ENCODE measurements around the gene ATF6B.
A peak's percentile ranks its signal among the peaks of the same experiment; 100 is the strongest.
"Not testable (repeated sequence)": the region's sequence is repeated elsewhere in the genome, so short reads cannot be mapped to it uniquely, and the experiment has no call there.

Gene ATF6B

DNA sequence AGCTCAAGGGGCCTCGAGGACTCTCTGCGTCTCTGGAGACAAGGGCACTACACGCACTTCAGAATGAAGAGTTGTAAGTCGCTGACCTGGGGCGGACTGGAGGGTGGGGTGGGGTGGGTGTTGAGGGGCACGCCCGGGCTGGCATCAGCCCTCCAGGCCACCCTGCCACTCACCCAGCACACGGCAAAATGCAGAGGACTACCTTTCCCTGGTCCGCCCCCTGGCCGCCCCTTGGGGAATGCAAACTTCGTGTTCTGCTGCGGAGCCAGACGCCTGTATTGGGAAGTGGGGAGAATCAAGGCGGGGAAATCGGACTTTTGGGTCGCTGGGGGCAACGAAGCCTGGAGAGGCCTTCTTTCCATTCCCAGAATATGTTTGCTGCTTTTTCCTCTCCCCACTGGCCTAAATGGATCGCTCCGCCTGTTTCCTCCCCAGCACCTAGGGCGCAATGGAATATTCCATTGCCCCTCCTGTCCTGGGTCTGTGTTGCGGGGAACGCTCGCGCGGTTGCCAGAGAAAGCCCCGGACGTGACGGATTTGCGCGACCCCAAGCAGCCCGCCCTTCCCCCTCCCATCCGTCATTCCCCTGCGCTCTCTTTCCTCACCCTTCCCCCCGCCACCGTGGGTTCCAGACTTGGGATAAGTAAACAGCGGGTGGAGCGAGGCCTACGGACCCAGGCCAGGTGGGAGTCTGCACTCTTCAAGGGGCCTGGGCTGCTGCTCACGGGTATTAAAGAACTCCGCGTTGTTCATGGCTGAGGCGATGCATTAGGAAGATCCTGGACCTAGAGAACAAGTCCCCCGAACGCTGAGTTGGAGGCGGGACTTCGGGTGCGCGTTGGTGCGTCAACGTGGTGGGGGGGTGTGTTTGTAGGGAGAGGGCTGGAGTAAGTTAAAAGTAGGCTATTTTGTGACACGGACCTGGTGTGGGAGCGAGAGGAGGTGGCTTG lies 25.8 kb upstream of the ATF6B start, which contains the start of gene PPT2:
Gene PPT2, plus strand, starts transcription at position 578 of the 950 bp plus-strand sequence. CDS start 454 bp downstream, outside the sequence.
- DNase-seq, result peak; percentile 67

- no peak for DNase-seq
Measured at GRCh38 chr6:32152769-32153563, 24.9 kb upstream of the ATF6B start.

- no peak for DNase-seq
Measured at GRCh38 chr6:32151863-32152768, 24.1 kb upstream of the ATF6B start, which contains the start of gene PRRT1. TSS of gene PRRT1 (minus strand) at chr6:32151939. CDS start at chr6:32151827, 112 bp downstream.

DNA sequence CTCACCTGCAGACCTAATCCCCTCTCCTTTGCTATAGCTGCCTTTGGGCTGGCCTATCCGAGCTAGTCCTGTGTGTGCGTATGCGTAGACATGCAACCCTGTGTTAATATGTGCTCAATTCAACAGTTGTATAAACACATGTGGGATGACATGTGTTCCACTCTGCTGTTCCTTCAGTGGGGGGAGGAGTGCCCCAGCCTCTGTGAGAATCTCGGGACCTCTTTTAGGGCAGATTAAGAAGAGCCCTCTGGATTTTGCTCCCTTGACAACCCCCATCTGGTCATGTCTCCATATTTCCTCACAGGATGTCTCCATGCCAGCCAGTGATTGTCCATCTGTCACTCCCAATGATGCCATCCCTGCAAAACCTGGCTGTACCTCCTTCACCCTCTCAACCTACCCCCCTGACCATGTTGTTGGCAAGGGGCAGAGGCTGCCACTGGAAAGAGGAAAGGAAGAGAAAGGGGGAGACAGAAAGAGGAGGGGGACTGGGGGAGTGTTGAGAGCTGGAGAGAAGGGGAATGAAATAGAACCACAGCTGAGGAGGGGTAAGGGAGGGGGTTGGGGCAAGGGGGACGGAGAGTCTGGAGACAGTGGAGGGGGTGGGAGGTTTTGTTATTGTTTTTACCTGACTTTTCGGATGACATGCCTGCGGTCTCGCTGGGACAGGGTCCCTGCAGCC lies 23.3 kb upstream of the ATF6B start:
- DNase-seq, result no peak

- DNase-seq, result no peak
Measured at GRCh38 chr6:32149932-32150870, 22.2 kb upstream of the ATF6B start.

DNA sequence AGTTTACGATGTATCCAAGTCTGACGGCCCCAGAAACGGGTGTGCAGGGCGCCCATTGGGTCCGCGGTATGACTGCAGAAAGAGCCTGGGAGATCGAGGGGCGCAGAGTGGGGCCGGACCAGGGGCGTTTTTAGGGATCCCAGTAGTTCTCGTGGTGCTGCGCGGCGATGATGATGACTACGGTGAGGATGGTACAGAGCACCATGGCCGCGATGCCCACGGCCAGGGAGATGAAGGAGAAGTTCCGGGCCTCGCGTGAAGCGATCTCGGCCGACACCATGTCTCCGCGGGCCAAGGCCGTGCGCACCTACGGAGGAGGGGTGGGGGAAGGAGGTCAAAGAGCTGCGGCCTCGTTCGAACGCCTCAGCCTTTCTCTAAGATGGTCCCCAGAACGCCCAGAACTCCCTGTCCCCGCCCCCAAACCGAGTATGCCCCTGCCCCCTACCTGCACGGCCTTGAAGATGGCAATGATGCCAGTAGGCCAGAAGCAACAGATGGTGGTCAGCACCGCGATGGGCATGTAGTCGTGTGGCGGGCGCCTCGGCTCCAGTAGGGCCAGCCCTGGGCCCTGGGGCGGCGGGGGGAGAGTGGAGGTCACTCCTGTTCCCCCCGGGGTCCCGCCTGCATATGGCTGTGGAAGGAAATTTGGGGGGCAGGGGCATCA lies 21.2 kb upstream of the ATF6B start:
- DNase-seq, result no peak

DNA sequence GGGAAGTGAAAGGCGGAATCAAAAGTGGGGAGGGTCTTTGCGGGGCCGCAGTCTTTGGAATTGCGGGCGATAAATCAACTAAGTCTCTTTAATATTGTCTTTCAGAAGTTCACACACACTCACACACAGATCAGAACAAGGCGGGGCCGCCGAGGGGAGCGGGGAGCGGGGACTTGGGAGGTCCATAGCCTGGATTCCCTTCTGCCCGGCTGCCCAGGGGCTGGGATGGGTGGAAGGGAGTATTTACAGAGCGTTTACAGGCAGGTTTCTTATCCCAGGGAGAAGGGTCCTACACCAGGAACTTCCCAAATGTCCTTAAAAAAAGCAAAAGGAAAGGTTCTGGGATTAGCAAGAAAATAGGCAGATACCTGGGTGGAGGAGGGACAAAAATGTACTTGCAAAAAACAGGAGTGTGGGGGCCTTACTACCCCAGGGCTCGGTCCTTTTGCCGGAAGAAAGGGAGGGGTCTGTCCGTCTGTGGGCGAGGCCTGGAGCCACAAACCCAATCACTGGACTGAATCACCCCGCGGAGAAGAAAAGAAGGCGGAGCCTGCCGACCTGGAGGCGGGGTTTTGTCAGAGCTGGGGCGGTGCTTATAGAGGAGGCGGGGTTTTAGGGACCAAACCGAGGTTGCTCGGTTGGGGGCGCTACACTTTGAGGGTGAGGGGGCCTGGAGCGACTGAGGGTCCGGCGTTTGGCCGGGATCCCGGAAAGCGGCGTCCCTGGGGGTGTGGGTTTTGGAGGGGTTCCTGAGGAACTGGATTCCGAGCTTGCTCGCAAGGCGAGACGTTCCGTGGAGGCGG lies 20.4 kb upstream of the ATF6B start:
- DNase-seq, result peak; percentile 55

GRCh38 chr6:32147401-32148132 lies 19.5 kb upstream of the ATF6B start:
- DNase-seq, result no peak

GRCh38 chr6:32146687-32147086 lies 18.6 kb upstream of the ATF6B start:
- no peak for DNase-seq

DNA sequence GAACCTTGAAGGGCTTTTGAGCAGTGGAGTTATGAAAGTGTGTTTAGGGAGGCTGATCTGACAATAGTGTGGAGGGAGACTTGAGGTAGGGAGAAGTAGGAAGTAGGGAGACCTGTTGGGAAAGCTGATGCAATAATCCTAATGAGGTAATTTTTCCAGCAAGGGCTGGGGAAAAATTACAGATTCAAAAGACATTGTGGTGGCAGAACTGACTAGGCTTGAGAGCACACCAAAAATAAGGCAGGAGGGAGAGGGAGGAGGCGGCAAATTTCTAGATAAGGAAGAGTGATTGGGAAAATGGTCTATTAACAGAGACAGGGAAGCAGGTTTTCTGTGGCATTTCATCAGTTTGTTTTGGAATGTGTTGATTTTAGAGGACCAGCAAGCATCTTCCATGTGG lies 18.2 kb upstream of the ATF6B start:
- DNase-seq, result no peak

GRCh38 chr6:32144238-32144637 lies 16.2 kb upstream of the ATF6B start:
- DNase-seq, result not testable (repeated sequence)

DNA sequence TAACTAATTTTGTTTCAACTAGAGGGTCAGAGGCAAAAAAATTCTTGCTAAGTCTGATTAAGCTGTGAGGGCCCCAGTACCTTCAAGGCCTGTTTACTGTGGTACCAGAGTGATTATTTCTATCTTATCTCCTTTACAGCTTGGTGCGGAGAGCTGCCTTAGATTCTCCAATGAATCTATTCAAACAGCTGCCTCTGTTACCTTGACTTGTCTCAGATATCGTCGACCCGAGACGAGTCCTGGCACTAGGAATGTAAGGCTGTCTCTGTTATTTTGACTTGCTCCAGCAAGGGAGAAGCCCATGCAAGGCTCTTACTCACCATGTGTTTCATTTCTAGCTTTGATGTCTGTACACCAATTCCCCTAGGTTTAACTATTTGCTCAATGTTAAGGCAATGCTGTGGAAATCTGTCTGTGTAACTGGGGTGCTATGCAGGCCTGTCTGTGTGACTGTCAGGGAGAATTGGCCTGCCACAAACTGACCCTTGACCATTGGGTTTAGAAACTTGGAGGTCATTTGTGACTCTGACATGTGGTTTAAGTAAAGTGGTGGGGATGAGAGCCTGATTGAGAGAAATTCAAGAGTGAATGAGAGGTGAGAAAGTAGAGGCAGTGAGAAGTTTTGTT lies 12.5 kb upstream of the ATF6B start:
- DNase-seq, result no peak

DNA sequence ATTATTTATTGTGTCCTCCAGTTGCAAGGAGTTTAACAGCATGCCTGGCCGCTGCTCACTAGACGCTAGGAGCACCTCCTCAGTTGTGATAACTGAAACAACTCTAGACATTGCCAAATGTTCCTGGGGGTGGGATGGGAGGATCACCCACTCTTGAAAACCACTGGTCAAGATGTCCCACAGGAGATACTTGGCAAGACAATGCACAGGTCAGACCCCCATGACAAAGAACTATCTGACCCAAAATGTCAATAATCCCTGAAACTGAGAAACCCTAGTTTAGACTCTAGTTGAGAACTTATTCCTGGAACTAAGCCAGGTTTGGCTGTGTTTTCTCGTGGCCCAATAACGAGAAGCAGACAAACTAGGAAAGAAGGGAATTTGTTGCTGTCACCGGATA lies 11.5 kb upstream of the ATF6B start:
- no peak for DNase-seq

DNA sequence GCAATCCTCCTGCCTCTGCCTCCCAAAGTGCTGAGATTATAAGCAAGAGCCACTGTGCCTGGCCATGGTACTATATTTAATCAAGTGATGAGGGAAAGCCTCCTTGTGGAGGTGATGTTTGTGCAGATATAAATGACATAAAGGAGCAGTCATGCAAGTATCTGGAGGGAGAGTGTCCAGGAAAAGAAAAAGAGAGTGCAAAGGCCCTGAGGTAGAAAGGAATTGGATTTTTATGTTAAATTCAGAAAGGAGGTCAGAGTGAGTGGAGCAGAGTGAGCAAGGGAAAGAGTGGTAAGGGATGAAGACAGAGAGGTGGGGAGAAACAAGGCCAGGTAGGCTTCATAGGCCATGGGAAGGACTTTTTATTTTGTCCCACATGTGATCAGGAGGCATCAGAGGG lies 9.4 kb upstream of the ATF6B start:
- no peak for DNase-seq

DNA sequence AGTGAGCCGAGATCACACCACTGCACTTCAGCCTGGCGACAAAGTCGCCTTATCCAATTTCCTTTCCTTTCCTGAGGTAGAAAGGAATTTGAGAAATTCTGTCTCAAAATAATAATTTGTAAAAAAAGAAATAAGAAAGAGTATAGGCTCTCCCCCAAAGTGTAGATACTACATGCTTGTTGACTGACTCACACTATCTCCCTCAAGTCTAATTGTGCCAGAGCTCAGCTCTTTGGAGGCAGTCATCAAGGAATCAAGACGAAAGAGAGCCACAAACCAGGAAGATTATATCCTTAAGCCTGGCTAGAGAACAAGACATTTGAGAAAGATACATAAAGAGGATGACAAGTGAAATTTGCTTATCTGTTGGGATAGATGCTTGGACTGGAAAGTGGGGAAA lies 5.7 kb upstream of the ATF6B start:
- DNase-seq, result no peak

DNA sequence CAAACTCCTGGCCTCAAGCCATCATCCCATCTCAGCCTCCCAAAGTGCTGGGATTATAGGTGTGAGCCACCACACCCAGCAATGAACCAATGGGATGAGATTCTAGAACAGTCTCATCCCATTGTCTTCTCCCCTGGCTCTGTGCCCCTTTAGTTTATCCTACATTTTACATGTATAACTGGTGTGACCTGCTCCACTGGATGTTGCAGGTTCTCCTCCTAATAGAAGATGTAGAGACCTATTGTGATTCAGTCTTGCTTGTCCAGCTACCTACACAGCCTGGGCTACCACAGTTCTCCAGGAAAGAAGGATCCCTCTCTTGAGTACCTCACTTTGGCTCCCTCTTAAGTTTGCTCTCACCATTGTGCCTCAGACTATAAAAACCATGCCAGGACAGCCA lies 4.1 kb upstream of the ATF6B start:
- no peak for DNase-seq

DNA sequence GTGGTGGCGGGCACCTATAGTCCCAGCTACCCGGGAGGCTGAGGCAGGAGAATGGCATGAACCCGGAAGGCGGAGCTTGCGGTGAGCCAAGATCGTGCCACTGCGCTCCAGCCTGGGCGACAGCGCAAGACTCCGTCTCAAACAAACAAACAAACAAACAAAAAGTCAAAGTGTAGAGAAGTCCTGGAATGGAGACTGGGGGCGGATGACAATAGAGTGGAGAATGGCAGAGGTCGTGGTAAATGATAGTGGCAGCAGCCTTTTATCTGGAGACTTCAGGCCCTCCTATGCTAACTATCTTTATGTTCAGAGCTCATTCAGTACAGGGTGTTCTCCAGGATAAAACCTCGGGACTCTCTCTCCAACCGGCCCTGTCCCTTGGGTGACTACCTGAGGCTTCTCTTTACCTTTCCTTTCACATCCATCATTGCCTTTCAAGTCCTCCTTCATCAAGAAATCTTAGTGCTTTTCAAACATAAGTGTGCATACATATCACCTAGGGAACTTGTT lies 3.4 kb upstream of the ATF6B start:
- DNase-seq, result no peak
